Adipose tissue (tissue), 3 donors: ENCODE measurements around the gene SLC27A3. TPM values are rescaled to one million over a fixed set of nuclear protein-coding genes. Genes with fewer than 3 reads are reported as not detected.

ENCODE experiments used
- H3K27ac ChIP-seq: one replicate; pipeline ENCODE4 v1.5.1; 2013; ENCODE audit warnings: low read depth, low read length
- WGBS, 3 donors: extraction: QIAGEN DNeasy Blood & Tissue Kit; methylation state at CpG; one replicate each; pipeline ENCODE4 v1.1.7; 2013; 5-methylcytosine and 5-hydroxymethylcytosine counted together
- polyA plus RNA-seq, 3 donors: library from polyadenylated mRNA; stranded (reverse); fragments of 200-250 nt; gene quantifications; one replicate each; pipeline ENCODE4 v1.2.3, GENCODE V29; 2013
- donor health status: healthy with polysubstance abuse.
- donor health status: Bipolar disorder and iron deficiency.
- donor health status: healthy.

Gene SLC27A3
- polyA plus RNA-seq, 3 donors: 22.2 to 111 (median 83.7) TPM

- 77 to 89% (median 85%) methylated on average over 12 of the region's 12 CpGs for WGBS, 3 donors
- H3K27ac ChIP-seq: no peak overlapping the region
Measured at GRCh38 chr1:153793973-153794615, 18.9 kb downstream of the SLC27A3 start.

DNA sequence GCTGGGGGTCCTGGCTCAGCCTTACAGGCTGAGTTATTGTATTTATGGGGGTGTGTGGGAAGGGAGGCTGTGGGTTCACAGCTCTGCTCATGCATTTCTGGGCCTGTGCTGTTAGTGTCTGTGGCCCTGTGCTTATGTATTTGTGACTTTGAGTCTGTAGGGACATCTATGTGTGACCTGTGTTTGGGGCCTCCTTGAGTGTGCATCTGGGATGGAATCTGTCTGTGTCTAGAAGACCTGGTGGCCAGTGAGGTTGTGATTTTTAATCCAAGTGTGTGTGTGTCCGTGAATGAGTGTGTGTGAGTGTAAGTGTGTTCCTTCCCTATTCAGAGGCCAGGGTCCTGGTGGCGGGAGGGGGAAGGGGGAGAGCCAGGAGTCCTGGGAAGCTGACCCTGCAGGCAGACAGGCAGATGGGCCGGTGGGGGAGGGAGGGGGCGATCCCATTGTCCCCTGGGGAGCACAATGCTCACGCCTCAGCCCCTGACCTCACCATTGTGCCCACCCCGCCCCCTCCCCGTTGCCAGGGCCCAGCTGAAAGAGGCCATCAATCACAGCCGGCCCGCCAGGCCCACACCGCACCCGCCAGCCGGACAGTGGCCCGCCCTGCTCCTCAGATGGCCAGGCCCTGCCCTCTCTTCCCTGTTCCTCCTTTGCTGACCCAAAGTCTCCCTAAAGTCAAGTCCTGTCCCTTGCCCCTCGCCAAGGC, 19.6 kb downstream of the SLC27A3 start:
- 58 to 59% (median 58%) methylated on average over 7 to 14 of the region's 14 CpGs for WGBS, 3 donors
- no peak overlapping the region for H3K27ac ChIP-seq

- WGBS, 3 donors: 77 to 82% (median 78%) methylated on average over 18 of the region's 18 CpGs
- no peak overlapping the region for H3K27ac ChIP-seq
Measured at GRCh38 chr1:153795330-153795837, 20.2 kb downstream of the SLC27A3 start.

DNA sequence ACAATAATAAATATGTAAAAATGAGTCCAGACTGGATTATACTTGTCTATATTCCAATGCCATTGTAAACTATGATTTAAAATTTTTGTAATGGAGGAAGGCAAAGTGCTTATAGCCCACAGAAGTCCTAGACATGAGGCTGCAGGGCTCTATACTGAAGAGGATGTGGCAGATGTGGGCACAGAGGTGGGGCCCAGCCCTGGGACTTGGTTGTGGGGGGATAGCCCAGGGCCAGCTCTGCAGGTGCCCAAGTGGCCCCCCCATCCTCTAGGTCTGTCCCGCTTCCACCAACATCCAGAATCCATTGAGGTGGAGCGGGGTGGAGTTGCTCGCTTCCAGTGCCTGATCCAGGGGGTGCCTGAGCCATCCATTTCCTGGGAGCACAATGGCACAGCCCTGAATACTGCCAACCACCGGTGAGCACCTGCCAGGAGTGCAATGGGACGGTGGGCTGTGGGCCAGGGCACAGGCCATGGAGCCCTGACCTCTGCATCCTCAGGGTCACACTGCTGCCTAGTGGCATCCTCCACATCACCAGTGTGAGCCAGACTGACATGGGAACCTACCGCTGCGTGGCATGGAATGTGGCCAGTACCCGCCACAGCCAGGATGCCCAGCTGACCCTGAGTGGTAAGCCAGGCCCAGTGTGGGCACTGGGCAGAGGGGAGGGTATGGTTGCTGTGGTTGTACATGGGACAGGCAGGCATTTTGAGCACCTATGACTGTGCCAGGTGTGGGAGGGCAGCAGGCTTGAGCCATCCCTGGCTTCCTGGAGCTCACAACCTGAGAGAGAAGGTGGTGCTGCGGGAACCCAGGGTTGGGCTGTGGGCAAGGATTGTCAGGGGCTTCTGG, 21.0 kb downstream of the SLC27A3 start:
- 79 to 94% (median 93%) methylated on average over 9 of the region's 9 CpGs for WGBS, 3 donors
- H3K27ac ChIP-seq: no peak overlapping the region

DNA sequence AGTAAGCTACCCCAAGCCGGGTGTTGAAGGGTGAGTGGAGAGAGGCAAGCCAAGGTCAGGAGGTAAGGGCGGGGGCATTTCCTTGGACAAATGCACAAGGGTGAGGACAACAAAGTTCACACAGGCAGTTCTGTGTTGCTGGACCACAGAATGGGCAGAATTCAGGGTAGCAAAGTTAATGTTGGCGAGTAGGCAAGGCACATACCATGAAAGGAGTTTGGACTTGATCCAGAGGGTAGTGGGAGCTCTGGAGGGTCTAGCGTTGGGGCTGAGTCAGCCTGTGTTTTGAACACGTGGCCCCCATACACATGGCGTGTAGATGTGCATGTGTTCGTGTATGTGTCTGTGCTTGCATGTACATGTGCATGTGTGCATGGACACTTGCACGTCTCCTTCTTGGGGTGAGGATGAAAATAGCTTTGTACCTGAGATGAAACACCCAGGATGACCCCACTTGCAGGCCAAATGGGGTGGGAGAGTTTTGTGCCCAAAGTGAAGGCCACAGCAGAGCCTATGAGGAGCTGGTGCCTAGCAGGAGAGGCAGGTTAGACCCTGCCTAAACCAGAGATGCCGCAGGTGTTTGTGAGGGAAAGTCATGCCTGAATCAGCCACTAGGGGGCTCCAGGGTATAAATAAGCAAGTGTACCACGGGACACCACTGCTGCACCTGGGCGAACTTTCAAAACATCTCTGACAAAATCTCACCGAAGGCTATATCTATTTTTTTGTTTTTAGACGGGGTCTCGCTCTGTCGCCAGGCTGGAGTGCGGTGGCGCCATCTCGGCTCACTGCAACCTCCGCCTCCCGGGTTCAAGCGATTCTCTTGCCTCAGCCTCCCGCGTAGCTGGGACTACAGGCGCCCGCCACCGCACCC, 21.8 kb downstream of the SLC27A3 start:
- H3K27ac ChIP-seq: no peak overlapping the region
- 54 to 62% (median 57%) methylated on average over 26 of the region's 26 CpGs for WGBS, 3 donors

DNA sequence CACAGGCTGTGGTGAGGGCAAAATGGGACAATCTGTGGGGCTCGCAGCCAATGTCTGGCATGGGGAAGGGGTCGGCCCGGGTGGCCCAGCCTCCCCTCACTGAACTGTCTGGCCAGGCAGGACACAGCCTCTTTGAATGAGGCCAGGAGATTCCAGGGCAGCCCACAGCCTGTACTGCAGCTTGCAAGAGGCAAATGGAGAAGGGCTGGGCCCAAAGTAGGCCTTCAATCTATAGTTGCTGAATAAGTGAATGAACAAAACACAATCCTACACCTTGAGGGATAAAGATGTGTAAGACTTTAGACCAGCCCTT, 23.2 kb downstream of the SLC27A3 start:
- WGBS, 3 donors: 77 to 84% (median 78%) methylated on average over 3 of the region's 3 CpGs
- no peak overlapping the region for H3K27ac ChIP-seq

DNA sequence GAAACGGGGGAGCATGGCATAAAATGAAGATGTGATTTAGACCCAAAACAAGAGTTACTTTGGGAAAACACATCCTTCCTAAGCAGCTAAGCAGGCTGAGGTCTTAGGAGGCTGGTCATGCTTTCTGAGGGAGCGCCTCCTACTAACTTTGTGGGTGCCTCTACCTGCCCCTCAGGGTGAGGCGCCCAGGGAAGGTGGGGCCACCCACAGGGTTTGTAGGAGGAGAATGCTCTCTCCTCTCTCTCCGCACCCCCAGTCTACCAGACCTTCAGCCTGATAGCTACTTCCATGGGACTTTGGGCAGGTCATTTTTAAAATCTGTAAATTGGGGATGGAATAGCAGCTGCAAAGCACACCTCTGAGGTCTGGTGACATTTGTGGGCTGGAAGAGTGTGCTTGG, 23.8 kb downstream of the SLC27A3 start:
- H3K27ac ChIP-seq: no peak overlapping the region
- 91 to 96% (median 95%) methylated on average over 4 of the region's 4 CpGs for WGBS, 3 donors

DNA sequence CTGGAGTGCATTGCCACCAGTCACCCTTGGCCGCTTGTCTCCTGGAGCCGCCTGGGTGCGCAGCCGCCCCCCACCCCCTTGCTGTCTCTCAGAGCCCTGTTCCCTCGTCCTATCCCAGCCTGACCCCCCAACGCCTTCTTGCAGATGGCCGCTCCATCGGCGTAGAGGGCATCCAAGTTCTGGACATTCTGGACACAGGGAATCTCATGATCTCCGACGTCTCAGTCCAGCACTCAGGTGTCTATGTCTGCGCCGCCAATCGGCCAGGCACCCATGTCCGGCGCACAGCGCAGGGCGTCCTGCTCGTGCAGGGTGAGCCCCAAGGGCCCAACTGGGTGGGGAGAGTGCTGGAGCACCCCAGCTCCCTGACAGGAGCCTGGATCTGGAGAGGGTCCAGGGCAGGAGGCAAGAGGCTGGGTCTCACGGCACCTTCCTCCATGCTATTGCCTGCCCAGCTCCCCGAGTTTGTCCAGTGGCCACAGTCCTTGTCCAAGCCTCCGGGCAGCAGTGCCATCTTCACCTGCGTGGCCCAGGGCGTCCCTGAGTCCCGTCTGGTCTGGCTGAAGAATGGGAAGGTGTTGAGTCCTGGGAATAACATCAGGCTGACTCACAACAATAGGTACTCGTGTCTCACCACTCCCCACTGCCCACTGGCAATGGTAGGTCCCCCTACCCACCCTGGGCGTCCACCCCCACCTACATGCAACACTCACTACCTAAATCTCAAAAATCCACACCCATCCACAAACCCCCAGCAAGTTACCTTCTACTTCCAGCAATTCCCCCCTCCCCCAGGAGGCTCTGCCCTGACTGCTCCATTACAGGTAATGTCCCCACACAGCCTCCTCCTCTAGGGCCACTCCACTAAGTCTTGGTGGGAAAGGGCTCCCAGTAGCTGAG, 24.6 kb downstream of the SLC27A3 start:
- H3K27ac ChIP-seq: no peak overlapping the region
- 89 to 94% (median 92%) methylated on average over 27 of the region's 27 CpGs for WGBS, 3 donors

DNA sequence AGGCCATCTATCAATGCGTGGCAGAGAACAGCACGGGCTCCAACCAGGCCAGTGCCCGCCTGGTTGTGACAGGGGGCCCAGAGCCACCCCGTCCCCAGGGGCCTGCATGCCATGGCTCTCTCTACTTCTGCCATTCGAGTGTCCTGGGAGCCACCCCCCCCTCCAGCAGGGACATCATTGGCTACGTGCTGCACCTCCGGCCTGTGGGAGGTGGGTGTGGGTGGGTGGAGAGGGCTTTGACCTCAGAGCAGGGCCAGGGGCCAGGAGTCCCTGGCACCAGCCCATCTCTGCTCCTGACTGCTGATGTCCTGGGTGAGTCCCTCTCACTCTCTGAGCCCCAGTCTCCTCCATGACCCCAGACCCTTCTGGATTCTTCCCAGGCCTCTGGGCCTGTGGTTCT, 25.3 kb downstream of the SLC27A3 start:
- H3K27ac ChIP-seq: no peak overlapping the region
- WGBS, 3 donors: 69 to 84% (median 77%) methylated on average over 7 of the region's 7 CpGs

DNA sequence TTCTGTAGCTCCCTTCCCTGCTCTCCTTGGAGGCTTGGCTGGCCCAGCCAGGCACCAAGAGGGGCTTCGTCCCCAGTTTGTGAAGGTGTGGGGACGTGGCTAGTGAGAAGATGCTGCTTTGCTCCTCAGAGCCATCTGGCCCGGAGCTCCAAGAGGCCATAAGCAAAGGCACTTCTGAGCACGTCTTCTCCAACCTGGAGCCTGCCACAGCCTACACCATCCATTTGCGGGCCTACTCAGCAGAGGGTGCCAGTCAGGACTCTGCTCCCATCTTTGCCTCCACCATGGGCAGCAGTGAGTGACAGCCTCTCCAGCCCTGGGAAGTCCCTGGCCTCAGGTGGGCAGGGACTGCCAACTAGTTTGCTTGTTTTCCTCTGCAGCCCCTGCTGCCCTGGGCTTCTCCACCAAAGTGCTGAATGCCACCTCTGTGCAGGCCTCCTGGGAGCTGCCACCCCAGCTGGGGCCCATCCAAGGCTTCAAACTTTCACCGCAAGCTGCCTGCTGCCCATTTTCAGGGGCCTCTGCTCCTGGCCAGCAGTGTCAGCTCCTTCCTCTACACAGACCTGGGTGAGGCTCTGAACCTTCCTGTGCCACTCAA, 25.9 kb downstream of the SLC27A3 start:
- no peak overlapping the region for H3K27ac ChIP-seq
- 91 to 96% (median 96%) methylated on average over 6 of the region's 6 CpGs for WGBS, 3 donors

GRCh38 chr1:153801786-153802697, 26.8 kb downstream of the SLC27A3 start:
- no peak overlapping the region for H3K27ac ChIP-seq
- WGBS, 3 donors: 87 to 89% (median 88%) methylated on average over 7 of the region's 7 CpGs

DNA sequence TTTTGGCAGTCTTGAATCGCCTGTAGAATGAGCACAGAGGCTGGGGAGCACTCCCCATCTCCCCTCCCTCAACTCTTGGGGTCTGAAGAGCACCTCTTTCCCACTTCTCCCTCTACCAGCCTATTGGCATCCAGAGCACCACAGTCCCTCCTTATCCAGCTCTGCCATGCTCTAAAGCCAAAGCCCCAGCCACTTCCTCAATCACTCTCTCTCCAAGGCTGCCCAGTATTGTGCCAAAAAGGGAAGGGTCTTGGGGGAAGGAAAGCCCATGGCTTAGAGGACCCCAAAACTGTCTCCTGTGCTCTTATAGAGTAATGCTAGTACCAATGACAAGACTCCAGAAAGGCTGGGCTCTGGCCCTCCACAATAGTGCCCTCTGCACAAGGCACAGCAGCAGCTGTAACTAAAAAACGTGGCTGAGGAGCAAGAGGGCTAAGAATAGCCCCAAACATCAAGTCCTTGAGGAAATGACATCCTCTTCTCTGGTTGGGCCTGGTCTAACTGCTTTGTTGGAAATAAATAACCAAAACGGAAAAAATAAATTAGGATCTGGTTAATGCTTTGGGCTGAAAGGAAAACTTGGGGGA, 28.4 kb downstream of the SLC27A3 start:
- WGBS, 3 donors: 56 to 79% (median 61%) methylated on average over 3 of the region's 3 CpGs
- no peak overlapping the region for H3K27ac ChIP-seq

DNA sequence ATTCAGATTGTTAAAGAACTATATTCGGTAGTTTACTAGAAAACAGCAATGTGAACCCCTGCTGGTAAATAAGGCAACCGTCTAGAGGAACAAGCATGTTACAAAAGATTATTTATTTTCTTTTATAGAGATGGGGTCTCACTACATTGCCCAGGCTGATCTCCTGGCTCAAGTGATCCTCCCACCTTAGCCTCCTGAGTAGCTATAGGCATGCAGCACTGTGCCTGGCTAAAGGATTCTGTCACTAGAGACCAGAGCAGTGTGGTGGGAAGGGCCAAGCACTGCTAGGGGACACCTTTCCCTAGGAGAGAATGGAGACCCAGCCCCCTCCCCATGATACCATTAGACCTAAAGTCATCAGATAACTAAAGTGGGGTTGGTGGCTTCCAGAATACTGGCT, 28.9 kb downstream of the SLC27A3 start:
- H3K27ac ChIP-seq: no peak overlapping the region
- WGBS, 3 donors: 55 to 97% (median 66%) methylated on average over 2 of the region's 2 CpGs

DNA sequence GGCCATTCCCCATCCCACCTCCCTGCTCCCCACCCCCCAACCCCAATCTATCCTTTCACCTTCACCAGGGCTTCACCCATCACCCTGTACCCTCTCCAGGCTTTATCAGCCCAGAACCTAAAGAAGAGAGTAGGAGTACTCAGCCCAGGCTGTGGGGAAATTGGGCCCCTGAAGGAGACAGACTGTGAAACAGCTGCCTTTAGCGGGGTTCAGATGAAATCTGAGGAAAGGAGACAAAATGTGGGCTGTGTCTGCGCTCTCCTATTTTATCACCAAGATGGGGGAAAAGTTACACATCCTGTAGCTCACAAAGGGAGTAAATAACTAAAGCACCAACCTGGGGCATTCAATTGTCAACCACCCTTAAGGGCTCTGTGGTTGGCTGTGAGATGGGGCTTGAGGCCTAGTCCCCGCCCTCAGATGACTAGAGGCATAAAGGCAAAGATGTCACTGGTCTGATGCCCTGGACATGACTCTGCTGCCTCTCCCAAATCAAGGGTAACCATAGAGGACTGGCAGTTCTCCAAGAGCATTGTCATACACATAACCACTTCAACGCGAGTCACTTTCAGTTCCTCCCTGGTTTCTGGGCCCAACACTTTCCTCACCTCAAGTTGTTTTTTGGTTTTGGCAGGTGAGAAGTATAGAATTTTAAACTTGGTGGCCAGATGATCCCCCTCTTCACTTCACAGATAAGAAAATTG, 30.0 kb downstream of the SLC27A3 start:
- WGBS, 3 donors: 48 to 83% (median 52%) methylated on average over 5 of the region's 5 CpGs

More for the DNA sequence above, 30.0 kb downstream of the SLC27A3 start:
- no peak overlapping the region for H3K27ac ChIP-seq
